Ramos (cell line): ENCODE results near the gene POLR1A.

Source experiments
- in situ Hi-C: fragments of 300-500 bp; cut with MboI; formaldehyde crosslinking; loops from one replicate; pipeline ENCODE4 v1.14.3; 2022; ENCODE audit warnings: low sequenced_read_pairs; ENCODE audit not compliant: unreplicated experiment

The POLR1A gene

DNA sequence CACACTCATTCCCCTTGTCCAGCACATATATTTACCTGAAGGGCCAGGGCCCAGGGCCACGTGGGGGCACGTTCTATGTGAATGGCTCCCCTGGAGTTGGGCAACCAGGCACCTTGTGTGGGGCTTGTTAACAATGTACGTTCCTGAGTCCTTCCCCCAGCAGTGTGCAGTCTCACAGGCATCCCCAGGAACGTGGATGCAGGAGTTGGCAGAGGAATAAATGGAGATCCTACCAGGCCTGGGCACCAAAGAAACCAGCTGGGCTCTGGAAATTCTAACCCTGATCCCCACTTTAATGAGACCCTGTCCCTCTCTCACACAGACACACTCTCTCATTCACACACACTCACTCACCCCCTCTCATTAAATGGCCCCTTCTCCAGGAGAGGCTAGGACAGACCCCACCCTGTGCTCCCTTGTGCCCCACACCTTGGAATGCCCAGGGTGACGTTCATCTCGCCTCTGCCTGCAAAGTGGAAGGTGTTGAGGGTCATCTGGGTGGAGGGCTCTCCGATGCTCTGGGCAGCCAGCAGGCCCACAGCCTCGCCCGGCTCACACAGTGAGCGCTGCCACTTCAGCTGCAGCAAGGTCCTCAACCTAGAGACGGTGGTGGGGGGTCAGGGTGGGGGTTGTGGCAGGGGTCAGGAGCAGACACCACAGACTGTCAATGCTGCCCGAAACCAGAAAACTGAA, 65.6 kb downstream of the POLR1A start:
- in situ Hi-C loops, result no loop called here

DNA sequence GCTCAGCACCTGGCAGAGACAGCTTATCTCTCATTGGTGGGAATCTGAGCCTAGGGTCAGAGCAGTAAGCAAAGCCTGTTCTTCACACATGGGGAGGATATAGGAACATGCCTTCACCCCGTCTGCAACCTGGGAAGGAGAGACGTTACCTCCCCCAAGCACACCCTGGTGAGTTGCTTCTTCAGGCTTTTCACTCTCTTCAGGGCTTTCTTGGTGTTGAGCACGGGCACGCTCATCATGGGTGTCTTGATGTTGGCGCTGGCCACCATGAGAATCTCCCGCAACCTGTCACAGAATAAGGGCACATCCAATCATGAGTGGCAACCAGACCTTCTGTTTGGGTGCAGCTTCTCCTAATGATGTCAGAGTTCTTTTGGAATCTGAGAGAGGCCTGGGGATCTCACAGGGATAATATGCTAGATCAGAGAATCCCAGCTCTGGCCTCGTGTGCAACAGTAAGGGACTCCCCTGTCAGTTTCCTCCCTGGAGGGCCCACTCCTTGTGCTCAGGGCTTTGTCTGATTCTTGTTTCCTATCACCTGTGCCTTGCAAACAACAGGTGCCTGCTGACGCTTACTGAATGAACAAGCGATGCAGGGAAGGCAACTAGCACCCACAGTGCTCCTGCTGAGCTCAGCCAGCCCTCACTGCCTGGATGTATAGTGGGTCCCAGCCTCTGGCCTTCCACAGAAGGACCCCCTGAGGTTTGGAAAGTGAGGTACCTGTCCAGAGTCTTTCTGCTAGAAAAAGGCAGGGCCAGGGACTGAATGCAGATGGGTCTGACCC, 66.3 kb downstream of the POLR1A start:
- in situ Hi-C loops, result no loop called here

DNA sequence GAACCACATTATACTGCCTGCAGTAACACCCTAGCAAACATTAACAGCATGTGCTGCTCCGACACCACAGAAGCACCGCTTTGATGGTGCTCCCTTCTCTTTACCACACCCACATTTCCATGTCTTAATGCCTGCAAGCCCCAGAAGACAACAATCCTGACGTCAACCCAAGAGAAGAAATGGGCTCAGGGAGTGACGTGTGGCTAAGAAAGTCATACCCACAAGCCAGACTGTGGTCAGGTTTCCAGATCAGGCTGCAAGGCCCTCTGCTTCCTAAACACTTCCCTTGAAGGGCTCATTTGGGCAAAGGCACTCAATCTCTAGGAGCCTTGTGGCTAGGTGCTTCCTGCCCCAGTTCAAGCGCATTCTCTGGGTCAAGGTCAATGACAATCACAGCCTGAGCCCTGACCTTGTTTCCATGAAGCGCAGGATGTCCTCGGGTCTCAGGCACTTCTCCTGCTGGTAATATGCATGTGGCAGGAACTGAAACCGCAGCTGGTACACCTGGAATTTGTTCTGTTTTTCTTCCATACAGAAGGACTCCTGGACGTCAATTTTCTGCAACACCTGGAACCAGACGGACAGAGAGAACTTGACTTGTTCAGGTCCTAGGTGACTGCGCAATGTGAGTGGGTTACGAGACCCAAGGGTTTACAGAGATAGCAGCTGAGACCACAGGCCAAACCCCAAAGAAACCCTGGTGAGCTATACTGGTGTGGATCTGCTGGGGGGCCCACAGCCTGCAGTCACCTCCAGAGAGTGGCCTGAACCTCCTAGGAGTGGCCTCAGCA, 67.2 kb downstream of the POLR1A start:
- in situ Hi-C loops, result no loop called here

DNA sequence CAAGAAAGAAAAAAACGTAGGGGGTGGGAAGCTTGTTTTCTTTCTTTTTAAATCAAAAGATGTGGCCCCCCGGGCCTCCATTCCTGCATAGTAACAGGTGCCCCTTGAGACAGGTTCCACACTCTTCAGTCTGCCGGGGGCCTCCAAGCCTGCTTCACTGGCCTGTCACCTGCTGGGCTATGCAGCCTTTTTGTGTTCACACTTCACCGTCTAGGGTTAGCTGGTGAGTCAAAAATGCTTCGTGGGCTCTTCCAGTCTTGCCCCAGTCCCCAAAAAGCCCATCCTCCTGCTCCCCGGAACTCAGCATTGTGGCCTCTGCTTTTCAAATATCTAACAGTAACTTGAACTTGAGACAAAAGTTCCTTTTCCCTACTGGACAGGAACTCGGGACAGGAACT, 67.9 kb downstream of the POLR1A start:
- in situ Hi-C loops, result no loop called here

DNA sequence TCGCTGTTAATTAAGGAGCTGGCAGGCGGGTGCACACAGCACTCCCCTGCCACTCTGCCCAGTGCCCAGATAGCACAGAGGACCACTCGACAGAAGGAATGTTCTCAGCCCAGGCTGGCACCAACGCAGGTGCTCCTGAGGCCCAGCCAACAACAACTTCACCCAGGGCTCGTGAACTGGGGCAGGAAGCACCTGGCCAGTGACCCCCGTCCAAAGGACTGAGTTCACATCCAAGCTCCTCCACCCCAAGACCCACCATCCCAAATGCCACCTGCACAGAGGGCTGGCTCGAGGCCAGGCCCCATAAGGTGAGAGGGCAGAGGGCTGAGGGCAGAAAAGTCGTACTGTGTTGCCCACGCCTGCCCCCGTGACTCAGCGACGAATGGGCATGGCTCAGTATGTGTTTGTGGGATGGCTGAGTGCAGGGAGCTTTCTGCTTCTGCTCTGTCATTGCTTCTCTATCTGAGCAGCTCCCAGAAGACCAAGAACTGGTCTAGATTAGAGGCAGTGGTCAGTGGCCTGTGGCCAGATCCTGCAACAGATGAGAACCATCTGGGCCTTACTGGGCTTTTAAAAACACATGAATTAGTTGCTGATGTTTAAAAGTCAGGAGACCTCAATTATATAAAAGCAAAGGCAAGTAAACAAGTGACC, 68.4 kb downstream of the POLR1A start:
- in situ Hi-C loops, result no loop called here

DNA sequence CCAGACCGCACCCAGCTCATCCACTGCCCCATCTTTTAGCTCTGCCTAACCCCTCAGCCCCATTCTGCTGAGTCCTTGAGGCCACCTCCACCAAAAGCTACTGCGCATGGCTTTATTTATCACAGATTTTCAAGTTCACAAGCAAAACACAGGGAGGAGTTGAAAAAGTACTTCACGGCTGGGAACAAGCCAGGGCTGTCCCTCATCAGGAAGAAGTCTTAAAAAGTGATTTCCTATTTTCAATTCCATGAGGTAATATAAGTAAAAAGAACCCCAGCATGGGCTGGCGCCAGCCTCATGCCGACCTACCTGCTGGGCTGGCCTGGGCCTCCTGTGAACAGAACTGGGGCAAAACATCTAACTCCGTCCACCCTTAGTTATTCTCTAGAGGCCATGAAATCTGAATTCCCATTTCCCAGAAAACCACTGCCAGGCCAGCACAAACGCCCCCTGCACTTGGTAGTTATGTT, 69.0 kb downstream of the POLR1A start:
- in situ Hi-C loops, result no loop called here

DNA sequence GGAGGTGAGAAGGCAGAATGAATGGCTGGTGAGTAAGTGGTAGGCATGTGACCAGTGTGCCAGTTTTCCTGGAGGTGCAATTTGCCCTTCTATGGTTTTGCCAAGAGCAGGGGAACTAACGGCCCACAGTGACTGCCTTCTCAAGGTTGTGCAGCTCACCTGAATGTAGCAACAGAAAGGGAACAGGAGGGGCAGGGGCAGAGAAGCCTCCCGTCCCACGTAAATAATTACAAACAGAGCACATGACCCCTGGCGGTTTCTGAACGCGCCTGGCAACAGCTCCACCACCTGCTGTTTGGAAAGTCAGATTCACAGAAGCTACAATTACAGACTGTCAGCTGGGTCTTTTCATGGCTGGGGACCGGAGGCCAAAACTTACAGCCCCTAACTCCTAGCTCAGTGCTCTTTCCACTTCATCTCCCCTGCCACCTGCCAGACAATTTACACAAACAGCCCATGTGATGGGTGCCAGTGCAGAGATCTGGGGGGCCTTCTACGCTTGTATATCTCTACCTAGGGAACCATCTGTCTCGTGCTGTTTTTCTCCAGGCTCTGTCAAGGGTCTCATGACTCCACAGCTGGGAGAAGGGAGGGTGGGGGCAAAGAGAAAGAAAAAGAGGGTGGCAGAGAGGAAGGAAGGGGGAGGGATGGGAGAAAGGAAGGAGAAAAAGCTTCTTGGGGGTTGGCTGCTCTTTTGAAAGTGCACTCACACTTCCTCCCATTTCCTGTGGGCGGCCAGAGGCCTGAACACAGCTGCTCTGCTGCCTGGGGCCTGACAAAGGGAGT, 69.6 kb downstream of the POLR1A start:
- in situ Hi-C loops, result no loop called here

DNA sequence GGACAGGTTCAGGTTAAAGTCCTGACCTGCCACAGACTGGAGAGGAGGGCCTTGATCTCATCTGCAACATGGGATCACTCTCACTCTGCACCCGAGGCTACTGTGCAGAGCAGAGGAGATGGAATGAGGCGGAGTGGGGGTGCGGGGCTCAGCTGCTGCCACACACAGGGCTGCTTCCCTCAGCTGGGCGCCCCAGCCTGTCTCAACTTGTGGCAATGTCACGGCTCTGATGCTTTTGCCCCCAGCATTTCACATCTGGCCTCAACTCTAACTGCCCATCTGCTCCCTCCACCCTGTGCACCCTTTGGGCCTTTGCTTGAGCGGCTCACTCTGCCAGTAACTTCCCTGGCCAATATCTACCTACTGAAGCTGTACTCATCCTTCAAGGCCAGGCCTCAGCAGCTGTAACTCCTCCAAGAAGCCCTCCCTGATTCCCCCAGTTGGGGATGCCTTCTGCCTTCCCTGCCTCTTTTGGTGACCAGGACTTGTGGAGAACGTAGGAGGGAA, 70.3 kb downstream of the POLR1A start:
- in situ Hi-C loops, result no loop called here

DNA sequence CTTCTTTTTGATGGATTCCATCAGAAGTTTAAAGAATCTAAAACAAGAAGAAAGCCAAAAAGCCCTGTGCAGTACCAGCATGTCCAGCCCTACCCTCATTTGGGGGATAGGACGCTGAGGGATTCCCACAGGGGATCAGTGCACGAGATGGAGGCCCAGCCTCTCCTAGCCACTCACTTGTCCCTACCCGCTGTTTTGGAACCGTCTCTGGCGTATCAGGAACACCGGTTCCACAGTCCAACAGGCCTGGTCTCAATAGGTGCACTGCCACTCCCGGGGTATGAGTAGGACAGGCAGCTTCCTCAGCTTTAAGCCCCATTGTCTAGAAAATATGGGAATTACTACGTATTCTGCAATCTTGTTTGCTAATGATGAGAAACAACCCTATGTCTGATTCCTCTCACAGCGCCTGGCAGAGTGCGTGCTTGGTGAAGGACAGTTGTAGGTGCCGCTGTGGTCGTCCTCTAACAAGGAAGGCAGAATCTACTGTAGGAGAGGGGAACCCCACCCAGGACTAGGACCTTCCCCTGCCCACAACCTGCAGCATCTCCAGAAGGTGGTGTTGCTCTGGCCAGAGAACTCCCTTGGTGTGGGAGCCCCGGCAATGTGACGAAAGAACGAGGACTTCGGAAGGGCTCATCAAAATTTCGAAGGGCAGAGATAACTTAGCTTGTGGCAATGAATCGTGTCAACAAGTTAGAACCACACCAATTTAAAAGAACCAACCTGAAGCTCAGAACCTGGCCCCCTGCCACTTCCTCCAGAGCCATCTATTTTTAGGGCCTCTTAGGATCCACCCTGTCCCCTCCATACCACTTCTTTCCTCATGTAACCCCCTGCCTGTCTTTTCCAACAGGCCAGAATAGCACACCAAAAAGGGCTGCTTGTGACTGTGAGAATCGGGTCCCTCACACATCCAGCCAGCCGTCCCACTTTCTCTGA, 71.7 kb downstream of the POLR1A start:
- in situ Hi-C loops, result no loop called here

DNA sequence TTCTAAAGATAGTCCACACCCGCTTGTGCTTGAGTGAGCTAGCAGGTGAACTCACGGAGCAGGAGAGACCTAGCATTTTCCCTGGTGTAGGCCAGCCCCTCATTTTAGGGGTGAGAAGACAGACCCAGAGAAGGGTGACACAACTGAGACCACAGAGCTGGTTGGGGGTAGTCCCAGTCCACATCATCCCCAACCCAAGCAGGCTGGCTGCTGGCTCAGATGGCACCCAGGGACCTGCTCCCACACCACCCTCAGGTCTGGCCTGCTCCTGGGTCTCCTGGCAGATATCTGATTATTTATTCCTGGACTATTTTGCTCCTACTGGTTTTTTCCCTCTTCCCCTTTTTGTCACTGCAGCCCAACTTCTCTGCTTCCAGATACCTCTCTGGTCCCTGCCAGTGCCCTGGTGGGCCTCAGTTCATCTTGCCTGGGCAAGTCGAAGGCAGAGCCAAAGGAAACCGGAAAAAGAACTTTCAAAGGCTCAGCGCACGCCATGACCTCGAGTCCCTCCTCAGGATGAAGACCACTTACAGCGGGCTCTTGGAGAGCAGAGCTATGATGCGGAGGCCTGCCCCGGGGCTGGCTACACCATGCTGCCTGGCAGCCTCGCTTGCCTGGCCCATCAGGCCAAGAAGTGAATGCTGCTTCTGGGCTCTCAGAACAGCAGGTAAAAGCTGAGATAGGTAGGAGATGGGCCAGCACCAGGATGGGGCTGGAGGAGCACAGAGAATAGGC, 72.7 kb downstream of the POLR1A start:
- in situ Hi-C loops, result no loop called here

DNA sequence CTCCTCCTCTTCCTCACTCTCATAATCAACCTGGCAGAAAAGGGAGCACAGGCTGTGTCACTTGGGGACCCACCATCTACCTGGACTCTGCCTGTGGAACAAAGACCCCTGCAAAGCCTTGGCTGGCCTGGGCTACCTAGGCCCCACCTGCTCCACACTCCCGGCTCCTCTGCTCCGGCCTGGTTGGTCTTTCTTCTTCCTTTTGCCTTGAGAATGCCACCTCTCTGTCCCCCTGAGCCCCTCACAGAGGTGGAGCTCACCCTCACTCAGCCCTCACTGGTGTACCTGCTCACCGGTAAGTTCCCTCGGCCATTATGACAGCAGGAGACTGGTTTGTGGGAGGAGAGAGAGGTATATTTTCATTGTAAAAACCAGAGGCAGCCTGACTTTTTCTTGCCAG, 74.1 kb downstream of the POLR1A start:
- in situ Hi-C loops, result no loop called here

DNA sequence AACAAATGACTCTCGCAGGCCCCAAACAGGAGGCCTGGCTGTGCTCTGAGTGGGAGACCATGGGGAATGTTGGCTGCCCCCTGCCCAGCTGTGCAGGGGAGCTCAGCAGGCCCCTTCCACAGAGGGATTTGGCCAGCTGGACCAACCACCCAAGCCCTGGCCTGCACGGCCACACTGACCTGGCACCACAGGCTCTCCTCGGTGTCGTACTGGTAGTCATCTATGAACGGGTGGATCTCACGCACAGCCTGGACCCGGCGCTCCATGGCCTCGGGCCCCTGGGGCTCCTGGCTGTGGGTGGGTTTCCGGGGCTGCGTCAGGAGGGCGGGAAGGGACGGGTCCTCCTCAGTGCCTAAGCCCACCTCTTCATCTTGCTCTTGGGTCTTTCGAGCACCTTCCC, 74.5 kb downstream of the POLR1A start:
- in situ Hi-C loops, result no loop called here

DNA sequence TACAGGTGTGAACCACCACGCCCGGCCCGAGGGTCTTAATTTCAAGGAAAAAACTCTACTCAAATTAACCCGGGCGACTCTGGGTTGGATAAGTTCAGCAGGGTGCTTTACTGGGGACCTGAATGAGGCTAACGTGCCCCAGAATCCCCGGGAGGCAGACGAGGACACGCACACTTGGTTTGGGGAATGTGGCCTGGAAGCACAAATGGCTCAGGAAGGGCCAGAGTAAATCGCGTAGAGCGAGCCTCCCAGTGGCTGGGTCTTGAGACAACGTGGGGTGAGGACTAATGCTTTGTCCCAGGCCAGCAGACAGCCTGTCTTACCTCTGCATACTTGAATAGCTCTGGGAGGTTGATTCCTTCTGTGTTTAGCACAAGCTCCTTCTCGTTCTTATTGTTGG, 75.8 kb downstream of the POLR1A start:
- in situ Hi-C loops, result no loop called here

DNA sequence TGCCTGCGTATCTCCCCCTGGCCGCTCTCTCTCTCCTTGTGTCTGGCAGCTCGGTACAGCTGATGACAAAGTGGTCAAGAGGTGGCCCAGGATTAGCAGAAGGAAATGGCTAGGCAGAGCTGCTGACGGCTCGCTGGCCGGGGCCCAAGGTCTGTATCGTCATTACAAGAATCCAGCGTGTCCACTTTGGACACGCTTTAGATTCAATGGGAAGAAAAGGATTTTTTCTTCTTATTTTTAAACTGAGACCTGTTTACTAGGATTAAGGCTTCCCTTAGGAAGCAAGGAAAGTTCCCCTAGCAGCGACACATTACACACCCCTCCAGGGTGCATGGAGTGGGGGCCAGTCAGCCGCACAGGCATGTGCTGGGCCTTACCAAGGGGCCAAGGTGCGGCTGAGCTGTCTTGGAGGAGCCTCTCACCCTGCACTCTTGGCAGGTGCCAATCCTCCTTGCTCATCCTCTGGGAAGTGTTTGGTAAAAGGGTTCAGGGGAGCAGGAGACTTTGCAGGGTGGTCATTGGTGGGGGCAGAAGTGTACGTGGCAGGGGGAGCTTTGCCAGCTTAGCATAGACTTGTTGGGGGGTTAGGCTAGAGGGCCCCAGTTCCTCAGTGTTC, 76.8 kb downstream of the POLR1A start:
- in situ Hi-C loops, result no loop called here

DNA sequence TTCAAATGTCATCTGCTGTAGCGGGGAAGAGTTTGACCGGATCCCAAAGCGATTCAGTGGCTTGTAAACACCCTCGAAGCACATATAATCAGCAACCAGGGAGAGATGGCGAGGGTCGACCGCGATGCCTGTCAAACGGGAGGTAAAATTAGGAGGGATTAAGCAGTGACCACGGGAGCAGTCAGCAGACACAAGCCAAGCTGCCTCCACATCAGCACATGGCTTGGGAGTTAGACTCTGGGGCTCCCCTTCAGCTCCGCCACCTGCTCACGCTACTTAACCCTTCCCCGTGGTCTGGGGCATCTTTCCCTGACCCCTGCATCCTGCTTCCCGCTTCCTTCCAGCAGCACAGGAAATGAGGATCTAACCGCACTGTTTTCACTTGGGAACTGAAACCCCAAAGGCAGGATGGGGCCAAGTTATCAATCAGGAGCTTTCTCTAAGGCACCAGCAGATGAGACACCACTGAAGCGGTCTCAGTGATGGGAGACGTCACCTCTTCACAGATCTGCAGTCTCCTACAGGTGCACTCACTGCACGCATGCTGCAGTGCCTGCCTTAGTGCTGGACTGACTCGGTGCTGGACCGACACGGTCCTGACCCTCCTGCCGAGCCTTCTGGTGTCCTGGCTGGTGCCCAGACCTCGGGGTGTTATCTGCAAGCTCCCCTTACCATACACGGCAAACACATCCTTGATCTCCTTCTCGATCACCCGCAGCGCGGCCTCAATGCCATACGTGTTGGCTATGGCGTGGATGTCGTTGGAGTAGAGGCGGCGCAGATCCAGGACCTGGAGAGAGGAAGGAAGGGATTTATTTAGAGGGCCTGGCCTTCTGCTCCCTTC, 77.5 kb downstream of the POLR1A start:
- in situ Hi-C loops, result no loop called here

DNA sequence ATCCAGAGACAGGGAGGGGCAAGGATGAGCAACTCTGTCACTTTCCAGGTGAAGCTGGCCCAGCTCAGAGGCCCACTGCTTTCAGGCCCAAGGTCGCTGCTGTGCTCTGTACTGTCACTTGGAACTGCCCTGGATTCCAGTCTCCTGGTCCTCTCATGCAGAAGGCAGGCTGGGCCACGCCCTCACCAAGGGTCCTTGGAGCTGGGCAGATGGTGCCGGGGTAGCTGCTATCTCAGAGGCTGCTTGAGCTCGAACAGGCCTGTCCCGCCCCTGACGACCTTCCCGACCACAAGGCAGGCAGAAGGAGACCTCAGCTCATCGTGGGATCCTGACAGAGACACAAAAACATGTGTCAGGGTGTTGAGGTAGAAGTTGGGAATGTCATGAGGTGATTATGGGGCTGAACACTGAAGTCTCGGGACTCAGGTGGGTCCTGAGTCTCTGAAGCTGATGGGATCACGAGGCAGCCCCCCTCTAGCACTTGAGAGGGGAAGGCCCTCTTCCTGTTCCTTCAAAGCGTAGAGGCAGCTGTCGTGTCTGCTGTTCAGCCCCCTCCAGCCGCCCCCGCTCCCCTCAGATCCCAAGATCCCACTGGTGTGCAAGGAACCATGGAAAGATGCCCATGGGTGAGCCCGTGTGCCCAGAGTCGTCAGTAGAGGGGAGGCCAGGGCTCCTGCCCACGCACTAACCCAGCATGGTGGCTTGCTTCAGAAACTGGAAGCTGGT, 78.3 kb downstream of the POLR1A start:
- in situ Hi-C loops, result no loop called here
